NCI-H446 treated with DMSO at 0.1 percent for 48 hours (cell line): Measurements from ENCODE around the gene FNDC4.

Experiments
- DNase-seq: peaks from one replicate; lab custom pipeline; 2025; lab: John Stamatoyannopoulos, UW

FNDC4 gene

DNA sequence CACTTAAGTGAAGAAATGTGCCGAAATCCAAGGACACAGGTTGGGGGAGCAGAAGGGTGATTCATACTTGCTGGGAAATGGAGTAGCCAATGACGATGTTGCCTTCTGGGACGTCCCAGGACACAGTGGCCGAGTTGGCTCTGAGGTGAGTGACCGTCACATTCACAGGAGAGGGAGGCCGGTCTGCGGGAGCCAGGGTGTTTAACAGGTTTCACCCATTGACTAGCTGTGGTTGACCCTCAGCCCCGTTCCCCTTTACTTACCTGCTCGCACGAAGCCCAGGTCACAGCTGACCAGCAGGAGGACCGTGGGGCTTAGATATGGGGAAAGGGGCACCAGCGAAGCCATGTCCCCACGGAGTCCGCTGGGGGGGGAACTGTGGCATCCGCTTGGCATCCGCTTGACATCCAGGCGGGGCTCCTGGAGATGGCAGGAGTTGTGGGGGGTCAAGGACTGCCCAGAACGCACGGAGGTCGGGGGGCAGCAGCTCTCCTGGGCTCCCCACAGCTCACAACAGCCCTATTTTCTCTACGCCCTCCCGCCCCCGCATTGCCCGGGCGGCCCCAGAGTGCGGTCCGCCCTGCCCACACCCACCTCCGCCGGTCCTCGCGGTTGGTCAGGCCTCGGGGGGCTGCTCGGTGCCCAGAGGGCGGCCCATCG, 586 bp downstream of the FNDC4 start:
- no peak for DNase-seq

DNA sequence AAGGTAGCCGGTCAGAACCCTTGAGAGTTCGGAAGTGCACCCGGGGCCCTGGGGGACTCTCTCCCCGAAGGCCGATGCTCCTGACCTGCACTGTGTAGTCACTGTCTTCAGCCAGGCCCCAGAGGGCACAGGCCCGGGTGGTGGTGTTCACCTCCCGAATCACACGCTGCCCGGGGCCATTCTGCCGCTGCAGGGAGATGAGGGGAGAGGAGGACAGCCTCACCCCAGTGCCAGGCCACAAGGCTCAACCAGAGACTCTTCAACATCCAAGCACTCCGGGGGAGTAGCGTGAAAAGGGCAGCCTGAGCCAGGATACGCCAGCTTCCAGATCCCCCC, 1.1 kb downstream of the FNDC4 start:
- no peak for DNase-seq

DNA sequence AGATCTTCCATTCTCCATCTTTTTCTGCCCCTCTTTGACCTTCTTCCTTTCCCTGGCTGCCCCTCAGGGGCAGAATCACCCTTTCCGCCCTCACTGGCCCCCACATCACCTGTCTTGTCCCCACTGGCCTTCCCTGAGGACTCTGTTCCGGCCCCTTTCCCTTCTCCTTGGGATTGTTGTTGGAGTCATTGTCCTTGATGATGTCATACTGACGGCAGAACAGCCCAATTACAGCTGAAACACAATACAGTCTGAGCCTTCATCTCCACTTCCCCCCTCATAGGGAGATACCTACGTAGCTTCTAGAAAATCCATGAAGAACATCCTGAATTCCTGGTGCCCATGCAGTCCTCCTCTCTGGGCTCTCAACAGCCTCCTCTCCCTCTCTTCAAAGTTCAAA, 2.4 kb downstream of the FNDC4 start:
- no peak for DNase-seq

DNA sequence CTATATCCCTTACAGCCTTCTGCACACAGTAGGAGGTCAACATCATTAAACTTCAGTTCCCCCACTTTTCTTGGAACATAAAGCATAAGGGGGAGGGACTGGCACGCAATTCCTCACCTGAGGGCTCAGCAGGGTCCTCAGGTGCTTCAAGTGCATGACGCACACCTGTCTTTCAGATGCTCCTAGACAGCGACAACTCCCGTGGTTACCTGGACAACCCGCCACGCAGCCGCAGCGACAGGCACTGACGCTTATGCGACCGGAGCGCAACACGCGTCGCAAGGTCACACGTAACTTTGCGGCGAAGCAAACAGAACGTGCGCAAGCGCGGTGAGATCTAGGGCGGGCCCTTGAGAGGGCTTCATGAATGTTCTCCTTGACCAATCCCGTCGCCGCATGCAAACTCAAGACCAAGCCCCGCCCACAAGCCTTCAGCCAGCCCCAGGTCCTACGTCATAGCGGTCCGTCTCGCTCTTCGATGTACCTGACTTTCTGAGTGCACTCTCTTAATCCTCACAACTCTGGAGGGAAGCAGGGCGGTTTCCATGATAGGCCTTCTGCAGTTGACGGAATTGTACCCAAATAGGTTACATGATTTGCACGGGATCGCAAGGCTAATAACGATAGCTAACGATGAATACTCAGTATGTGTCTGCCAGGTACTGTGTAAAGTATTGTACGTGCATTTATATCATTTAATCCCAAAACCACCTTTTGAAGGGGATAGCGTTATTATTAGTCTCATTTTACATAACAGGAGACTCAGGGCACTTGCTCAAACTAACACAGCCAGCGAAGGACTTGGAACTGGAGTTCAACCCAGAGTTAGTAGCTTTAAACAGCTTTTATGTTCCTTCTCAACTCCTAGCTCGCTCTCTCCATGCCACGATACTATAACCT, 5.3 kb downstream of the FNDC4 start, which contains the start of gene IFT172:
Gene IFT172 (minus strand): TSS at position 246 of the 900 bp plus-strand sequence. CDS start 90 bp downstream, at position 156.
- peak; percentile 97 for DNase-seq

DNA sequence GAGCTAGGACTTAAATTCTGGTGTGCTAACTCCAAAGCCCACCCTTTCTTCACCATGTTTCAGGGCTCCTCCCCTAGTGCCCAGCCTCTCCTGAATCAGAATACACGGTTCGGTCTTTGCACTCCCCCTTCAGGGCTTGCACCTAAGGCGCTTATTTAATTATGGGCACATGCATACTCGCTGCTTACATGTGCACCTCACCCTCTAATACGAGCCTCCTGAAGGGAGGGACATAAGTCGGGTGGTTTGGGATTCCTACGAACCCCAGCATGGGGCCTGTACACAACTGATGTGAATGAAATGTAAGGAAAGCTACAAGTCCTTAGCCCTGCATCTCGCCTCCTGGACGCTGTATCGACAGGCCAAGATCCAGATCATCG, 5.9 kb downstream of the FNDC4 start:
- DNase-seq, result no peak

DNA sequence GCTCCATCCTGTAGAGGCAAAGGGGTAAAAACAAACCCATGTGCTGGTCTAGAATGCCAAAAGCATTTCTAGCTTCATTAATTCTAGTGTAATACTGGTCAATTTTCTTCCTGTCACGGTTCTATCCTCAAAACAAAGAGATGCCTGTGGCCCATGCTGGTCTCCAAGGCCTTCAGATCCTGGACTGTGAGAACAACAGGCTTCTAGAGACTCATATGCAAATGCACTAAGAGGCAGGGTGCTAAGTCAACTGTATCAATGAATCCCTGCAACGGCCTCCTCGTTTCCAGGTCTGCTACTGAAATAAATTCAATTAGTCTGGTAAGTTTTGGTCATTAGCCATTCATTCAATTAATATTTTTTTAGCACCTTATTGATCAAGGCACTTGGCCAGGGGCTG, 9.5 kb downstream of the FNDC4 start:
- DNase-seq, result no peak

DNA sequence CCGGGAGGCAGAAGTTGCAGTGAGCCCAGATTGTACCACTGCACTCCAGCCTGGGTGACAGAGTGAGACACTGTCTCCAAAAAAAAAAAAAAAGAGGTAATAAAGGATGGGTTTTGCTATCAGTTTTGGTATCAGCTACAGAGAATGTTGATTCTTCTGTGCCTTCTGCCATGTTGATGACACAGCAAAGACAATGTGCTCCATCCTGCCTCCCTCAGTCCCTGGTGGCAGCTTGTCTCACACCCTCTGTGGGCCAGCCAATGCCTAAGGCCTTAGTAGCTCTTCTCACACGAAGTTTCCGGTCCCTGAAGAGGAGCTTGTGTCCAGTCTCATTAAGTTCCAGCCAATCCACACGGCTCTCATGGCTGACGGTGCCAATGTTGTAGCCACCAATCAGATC, 23.0 kb downstream of the FNDC4 start:
- DNase-seq, result no peak

DNA sequence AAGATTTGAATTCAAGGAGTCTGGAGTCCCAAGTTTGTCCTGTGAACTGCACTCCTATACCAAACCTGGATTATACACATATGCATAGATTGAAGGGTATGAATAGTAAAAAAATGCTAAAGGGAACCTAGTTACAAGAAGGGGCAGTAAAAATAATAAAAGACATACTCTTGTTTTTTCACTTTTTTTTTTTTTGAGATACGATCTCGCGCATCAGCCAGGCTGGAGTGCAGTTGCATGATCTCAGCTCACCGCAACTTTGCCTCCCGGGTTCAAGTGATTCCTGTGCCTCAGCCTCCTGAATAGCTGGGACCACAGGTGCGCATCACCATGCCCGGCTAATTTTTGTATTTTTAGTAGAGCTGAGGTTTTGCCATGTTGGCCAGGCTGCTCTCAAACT, 30.6 kb downstream of the FNDC4 start:
- DNase-seq, result no peak

DNA sequence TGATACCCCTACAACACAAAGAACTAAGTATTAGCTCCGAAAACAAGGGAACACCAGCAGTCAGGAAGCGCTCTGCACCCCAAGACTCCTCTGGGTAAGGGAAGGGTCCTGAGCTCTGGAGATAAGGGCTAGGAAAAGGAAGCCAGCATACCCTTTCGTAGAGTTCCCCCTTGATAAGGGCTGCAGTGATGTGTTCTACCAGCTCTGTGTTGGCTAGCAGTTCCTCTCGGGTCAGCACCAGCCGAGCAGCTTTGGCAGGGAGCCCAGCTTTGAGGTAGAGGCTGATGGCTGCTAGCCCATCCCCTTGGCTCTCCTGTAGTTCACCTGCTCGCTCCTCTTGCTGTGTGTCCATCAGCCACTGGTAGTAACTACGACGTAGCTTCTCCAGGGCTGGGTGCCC, 33.9 kb downstream of the FNDC4 start:
- DNase-seq, result no peak

DNA sequence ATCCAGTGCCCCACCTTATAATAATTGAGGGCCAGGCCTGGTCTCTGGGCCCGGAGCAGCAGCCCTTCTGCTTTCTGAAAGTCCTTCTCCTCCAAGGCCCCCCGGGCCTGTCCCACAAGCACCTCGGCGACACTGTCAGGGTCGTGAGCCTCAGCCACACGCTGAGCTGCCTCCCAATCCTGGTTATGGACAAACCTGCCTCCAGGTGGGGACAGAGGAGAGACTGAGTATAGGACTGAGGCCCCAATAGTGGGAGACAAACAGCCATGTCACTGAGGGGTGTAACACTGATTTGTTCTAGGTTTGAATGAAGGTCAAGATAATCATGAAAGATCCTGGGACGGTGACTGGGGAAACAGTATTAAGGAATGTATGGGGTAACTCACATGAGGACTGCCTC, 41.0 kb downstream of the FNDC4 start:
- no peak for DNase-seq

DNA sequence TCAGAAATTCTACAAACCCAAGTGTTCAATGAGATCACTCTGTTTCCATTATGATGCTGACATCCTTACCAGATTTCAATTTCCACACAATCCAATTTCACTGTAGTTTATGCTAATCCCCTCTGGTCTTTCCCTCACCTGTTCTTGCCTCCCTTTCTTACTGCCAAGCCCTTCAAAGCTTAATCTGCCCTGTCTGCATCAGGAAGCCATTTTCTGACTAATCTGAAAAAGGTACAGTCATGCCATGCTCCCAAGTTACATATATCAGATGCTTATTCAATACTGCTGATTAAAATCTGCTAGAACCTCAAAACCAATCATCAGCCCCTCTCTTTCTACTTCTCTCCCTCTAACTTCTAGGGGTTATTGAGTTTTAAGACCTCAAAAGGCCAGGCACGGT, 43.9 kb downstream of the FNDC4 start:
- DNase-seq, result no peak

DNA sequence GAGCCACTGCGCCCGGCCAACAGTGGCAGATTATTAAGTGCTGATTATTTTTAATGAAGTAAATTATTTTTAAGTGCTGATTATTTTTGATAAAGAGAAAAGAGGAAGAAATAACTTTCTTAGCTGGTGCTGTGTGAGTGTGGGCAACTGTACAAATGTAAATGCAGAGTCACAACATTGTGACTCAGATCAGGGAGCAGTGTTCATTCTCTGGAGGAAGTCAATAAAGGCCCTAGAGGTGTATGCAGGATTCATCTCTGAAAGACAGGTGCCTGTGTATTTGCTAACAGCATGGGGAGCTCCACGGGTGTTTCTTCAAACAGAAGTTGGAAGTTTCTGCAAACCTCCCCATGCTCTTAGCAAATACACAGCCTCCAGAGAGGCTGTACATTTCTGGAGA, 46.6 kb downstream of the FNDC4 start:
- DNase-seq, result no peak

DNA sequence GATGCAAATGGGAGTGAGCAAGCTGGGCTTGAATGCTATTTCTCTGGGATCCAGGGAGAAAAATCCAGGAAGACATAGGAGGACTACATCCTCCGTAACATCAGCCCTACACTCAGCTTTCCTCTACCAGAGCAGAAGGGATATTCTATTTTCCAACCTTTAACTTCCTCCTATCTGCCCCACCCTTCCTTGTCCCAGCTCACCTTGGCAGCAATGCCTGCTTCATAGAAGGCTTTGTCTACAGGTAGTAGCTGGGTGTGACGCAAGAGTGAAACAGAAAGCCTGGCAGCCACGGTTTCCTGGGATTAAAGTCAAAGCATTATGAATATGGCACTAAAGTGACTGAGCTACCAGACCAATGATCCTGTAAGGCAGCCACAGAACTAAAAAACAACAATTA, 48.9 kb downstream of the FNDC4 start:
- DNase-seq, result no peak

DNA sequence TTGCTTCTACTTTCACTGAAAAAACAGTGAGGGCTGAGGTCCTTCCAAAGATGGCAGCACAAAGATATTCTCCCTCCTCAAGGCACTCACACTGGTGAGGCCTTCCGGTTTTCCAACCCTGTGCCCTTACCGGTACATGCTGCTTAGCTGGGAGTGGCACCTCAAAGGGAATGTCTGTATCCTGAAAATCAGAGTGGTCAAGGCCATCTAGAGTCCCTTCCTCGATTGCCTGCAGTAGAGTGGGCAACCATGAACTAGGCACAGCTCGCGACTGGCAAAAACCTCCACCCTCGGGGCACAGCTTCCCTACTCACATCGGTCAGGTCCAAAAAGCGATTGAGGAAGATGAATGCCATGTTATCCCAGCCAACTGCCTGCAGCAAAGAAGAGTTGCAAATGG, 49.4 kb downstream of the FNDC4 start:
- no peak for DNase-seq

DNA sequence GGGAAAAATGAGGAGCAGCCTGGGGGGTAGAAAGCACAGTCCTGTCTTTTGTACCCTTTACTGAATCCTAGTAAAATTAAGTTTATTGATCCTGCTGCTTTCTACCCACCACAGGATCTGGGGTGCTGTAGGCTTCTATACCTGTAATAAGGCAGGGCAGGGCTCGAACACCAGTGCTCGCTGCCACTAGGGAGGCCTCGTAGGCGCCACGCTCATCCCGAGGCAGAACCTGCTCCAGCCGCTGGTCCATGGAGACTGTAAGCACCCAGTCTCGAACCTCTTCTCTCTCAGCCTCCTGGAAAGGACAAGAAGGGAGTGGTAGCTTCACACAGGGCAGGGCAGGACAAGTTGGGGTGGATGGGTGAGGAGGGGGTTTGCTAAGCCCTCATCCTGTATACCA, 49.8 kb downstream of the FNDC4 start:
- DNase-seq, result no peak

DNA sequence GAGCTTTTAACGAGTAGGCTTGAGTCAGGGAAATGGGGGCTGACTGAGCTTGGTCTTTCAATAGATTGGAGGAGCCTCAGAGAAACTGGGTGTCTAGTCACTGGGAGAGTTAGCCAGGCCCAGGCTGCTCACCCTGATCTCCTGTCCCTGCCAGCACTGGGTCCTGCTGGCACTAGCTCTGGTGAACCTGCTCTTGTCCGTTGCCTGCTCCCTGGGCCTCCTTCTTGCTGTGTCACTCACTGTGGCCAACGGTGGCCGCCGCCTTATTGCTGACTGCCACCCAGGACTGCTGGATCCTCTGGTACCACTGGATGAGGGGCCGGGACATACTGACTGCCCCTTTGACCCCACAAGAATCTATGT, 52.1 kb downstream of the FNDC4 start:
- DNase-seq, result no peak

DNA sequence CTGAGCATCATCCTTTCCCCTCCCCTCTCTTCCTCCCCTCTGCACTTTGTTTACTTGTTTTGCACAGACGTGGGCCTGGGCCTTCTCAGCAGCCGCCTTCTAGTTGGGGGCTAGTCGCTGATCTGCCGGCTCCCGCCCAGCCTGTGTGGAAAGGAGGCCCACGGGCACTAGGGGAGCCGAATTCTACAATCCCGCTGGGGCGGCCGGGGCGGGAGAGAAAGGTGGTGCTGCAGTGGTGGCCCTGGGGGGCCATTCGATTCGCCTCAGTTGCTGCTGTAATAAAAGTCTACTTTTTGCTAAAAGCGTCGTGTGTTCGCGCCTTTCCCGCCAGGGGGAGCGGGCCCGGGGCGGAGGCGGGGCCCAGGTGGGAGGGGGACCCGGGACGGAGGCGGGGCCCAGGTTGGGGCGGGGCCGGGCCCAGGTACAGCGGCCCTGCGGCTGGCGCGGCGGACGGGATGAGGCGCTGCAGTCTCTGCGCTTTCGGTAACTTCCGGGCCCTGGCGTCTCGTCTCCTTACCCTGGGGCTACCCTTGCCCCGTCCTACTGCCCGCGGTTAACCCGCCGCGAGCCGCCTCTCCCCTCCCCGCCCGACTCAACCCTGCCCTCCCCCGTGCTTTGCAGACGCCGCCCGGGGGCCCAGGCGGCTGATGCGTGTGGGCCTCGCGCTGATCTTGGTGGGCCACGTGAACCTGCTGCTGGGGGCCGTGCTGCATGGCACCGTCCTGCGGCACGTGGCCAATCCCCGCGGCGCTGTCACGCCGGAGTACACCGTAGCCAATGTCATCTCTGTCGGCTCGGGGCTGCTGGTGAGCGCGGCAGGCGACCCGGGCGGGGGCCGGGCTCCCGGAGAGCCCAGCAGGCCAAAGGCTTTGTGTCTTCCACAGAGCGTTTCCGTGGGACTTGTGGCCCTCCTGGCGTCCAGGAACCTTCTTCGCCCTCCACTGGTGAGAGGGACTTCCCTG, 52.8 kb downstream of the FNDC4 start, which contains the start of gene KRTCAP3:
Gene KRTCAP3 (plus strand): TSS at position 424 of the 962 bp plus-strand sequence. CDS start 32 bp downstream, at position 456.
- no peak for DNase-seq
